Panc1 (cell line): Measurements from ENCODE around the gene TMEM39A.

Experiments
- CTCF ChIP-seq: fragments of 450-650 bp; IDR thresholded peaks from 2 replicates; pipeline ENCODE4 v1.5.1; 2017; ENCODE audit warnings: mild to moderate bottlenecking
- POLR2AphosphoS5 ChIP-seq: IDR thresholded peaks from 2 replicates; pipeline ENCODE4 v1.6.1; 2012; ENCODE audit warnings: mild to moderate bottlenecking, low read depth, low read length, moderate library complexity
- REST ChIP-seq, 2 experiments: IDR thresholded peaks; 2 replicates each; pipeline ENCODE4 v1.6.1; 2011 to 2012; ENCODE audit warnings: low read depth in 2 of 2, control low read depth in 1 of 2, low read length in 1 of 2, mild to moderate bottlenecking in 1 of 2, moderate library complexity in 1 of 2; ENCODE audit not compliant: insufficient read depth in 1 of 2
- SIN3A ChIP-seq: IDR thresholded peaks from 2 replicates; pipeline ENCODE4 v1.6.1; 2012; ENCODE audit warnings: low read depth, mild to moderate bottlenecking, low read length, moderate library complexity, borderline replicate concordance; ENCODE audit not compliant: insufficient read depth
- TCF7L2 ChIP-seq: IDR thresholded peaks from 2 replicates; pipeline ENCODE4 v1.6.1; 2011; ENCODE audit warnings: mild to moderate bottlenecking, low read depth, low read length, inconsistent platforms

GRCh38 chr3:119401069-119401468 lies 62.3 kb downstream of the TMEM39A start:
- TF ChIP-seq CTCF (no peak), TCF7L2 (no peak), SIN3A (no peak), REST (IDR thresholded peaks at IDR 0.05; ENCODE audit: insufficient read depth in 1 of 2, low read depth in 2 of 2, low read length in 1 of 2) (no peak), POLR2AphosphoS5 (no peak)
